ENCODE data around the gene CA4. TPM values are rescaled to one million over a fixed set of nuclear protein-coding genes. Genes with fewer than 3 reads are reported as not detected.

Gene CA4
- total RNA-seq, 1 experiment from 2014 or later: 1.4 TPM

GRCh38 chr17:60148373-60148772 is 1.4 kb upstream of the CA4 start:
- no peaks in the 10 kb centered on the region for H3K27me3 ChIP-seq (ENCODE audit: control insufficient read depth, insufficient read depth, low read length)
- no peaks in the 10 kb centered on the region for H3K9me3 ChIP-seq (ENCODE audit: control insufficient read depth, insufficient read depth, low read depth, low read length)
- H3K27ac ChIP-seq (ENCODE audit: low read length): no peak overlapping the region
- BruUV-seq (replicated peaks): no TSS peak
- DNase-seq (ENCODE audit: low read depth, low spot score) (no peak), ATAC-seq (no peak)
- H3K4me1 ChIP-seq (ENCODE audit: control insufficient read depth, insufficient read depth, low read length): peaks cover 9% of the 10 kb centered on the region; the same call in 1 of the 2 replicates
- no peak overlapping the region for H3K4me3 ChIP-seq (ENCODE audit: low read depth in 2 of 2, low read length in 2 of 2)
- intact Hi-C loops (cut with micrococcal nuclease; ENCODE audit: unreplicated experiment): no loop called here
- POLR2A ChIA-PET: no interaction called here
- in situ Hi-C loops (cut with HindIII; ENCODE audit: low pct_unique_long_range_greater_than_20kb, low sequenced_read_pairs): no loop called here
- CTCF ChIA-PET: no interaction called here
- TF ChIP-seq POLR2AphosphoS5 (IDR thresholded peaks at IDR 0.05; ENCODE audit: low read depth, low read length) (no peak), SIN3A (IDR thresholded peaks at IDR 0.05; ENCODE audit: borderline replicate concordance, insufficient read depth, low read depth, low read length) (no peak), REST (IDR thresholded peaks at IDR 0.05; ENCODE audit: insufficient read depth in 1 of 2, low read depth in 2 of 2, low read length in 1 of 2) (no peak), TCF7L2 (IDR thresholded peaks at IDR 0.05; ENCODE audit: low read depth, low read length) (no peak), CTCF (IDR thresholded peaks at IDR 0.05) (no peak)
- no peaks in the 10 kb centered on the region for H3K36me3 ChIP-seq (ENCODE audit: control insufficient read depth, insufficient read depth, low read length)

- ATAC-seq: no peak
- intact Hi-C loops (cut with micrococcal nuclease; ENCODE audit: unreplicated experiment): no loop called here
- no peak overlapping the region for H3K27ac ChIP-seq (ENCODE audit: low read length)
Observed at GRCh38 chr17:60151355-60151754, 1.6 kb downstream of the CA4 start.

More at GRCh38 chr17:60151355-60151754, 1.6 kb downstream of the CA4 start:
- ChIA-PET POLR2A (no interaction called here), CTCF (no interaction called here)
- in situ Hi-C loops (cut with HindIII; ENCODE audit: low pct_unique_long_range_greater_than_20kb, low sequenced_read_pairs): no loop called here
- TF ChIP-seq REST (IDR thresholded peaks at IDR 0.05; ENCODE audit: insufficient read depth in 1 of 2, low read depth in 2 of 2, low read length in 1 of 2): no peak
- no peak for TF ChIP-seq TCF7L2 (IDR thresholded peaks at IDR 0.05; ENCODE audit: low read depth, low read length)
- TF ChIP-seq SIN3A (IDR thresholded peaks at IDR 0.05; ENCODE audit: borderline replicate concordance, insufficient read depth, low read depth, low read length): no peak
- H3K36me3 ChIP-seq (ENCODE audit: control insufficient read depth, insufficient read depth, low read length): no peaks in the 10 kb centered on the region
- H3K27me3 ChIP-seq (ENCODE audit: control insufficient read depth, insufficient read depth, low read length): no peaks in the 10 kb centered on the region
- no peaks in the 10 kb centered on the region for H3K9me3 ChIP-seq (ENCODE audit: control insufficient read depth, insufficient read depth, low read depth, low read length)
- BruUV-seq (replicated peaks): no TSS peak
- H3K4me1 ChIP-seq (ENCODE audit: control insufficient read depth, insufficient read depth, low read length): peaks cover 9% of the 10 kb centered on the region; the same call in 1 of the 2 replicates
- H3K4me3 ChIP-seq (ENCODE audit: low read depth in 2 of 2, low read length in 2 of 2): no peak overlapping the region
- DNase-seq (ENCODE audit: low read depth, low spot score): no peak

Data from Panc1 (cell line).